Measurements from ENCODE around the gene LRP1. TPM values are rescaled to one million over a fixed set of nuclear protein-coding genes. Genes with fewer than 3 reads are reported as not detected.

The LRP1 gene
- total RNA-seq, 1 experiment from 2014 or later = 25.1 TPM

GRCh38 chr12:57199191-57199590, 70.9 kb downstream of the LRP1 start:
- in situ Hi-C loops (cut with HindIII; ENCODE audit: low sequenced_read_pairs) = no loop called here
- DNase-seq (ENCODE audit: low spot score) = no peak

GRCh38 chr12:57200497-57200896, 72.2 kb downstream of the LRP1 start:
- in situ Hi-C loops (cut with HindIII; ENCODE audit: low sequenced_read_pairs) = no loop called here
- DNase-seq (ENCODE audit: low spot score) = no peak

GRCh38 chr12:57201219-57201618, 72.9 kb downstream of the LRP1 start:
- no peak for DNase-seq (ENCODE audit: low spot score)
- in situ Hi-C loops (cut with HindIII; ENCODE audit: low sequenced_read_pairs) = no loop called here

GRCh38 chr12:57201631-57202030, 73.3 kb downstream of the LRP1 start:
- no peak for DNase-seq (ENCODE audit: low spot score)
- in situ Hi-C loops (cut with HindIII; ENCODE audit: low sequenced_read_pairs) = no loop called here

- in situ Hi-C loops (cut with HindIII; ENCODE audit: low sequenced_read_pairs) = no loop called here
Measured at GRCh38 chr12:57202321-57202720, 74.0 kb downstream of the LRP1 start.

GRCh38 chr12:57203201-57203600, 74.9 kb downstream of the LRP1 start:
- peak; percentile 66 for DNase-seq (ENCODE audit: low spot score)
- in situ Hi-C loops (cut with HindIII; ENCODE audit: low sequenced_read_pairs) = no loop called here

More at GRCh38 chr12:57202321-57202720, 74.0 kb downstream of the LRP1 start:
- no peak for DNase-seq (ENCODE audit: low spot score)

GRCh38 chr12:57203791-57204190, 75.5 kb downstream of the LRP1 start:
- in situ Hi-C loops (cut with HindIII; ENCODE audit: low sequenced_read_pairs) = no loop called here
- DNase-seq (ENCODE audit: low spot score) = peak; percentile 95

- no peak for DNase-seq (ENCODE audit: low spot score)
Measured at GRCh38 chr12:57204454-57204853, 76.2 kb downstream of the LRP1 start.

GRCh38 chr12:57205186-57205585, 76.9 kb downstream of the LRP1 start:
- DNase-seq (ENCODE audit: low spot score) = no peak
- in situ Hi-C loops (cut with HindIII; ENCODE audit: low sequenced_read_pairs) = no loop called here

More at GRCh38 chr12:57204454-57204853, 76.2 kb downstream of the LRP1 start:
- in situ Hi-C loops (cut with HindIII; ENCODE audit: low sequenced_read_pairs) = no loop called here

- in situ Hi-C loops (cut with HindIII; ENCODE audit: low sequenced_read_pairs) = no loop called here
- DNase-seq (ENCODE audit: low spot score) = no peak
Measured at GRCh38 chr12:57205931-57206330, 77.6 kb downstream of the LRP1 start.

GRCh38 chr12:57207731-57208630, 79.7 kb downstream of the LRP1 start:
- no peak for DNase-seq (ENCODE audit: low spot score)
- in situ Hi-C loops (cut with HindIII; ENCODE audit: low sequenced_read_pairs) = no loop called here

- in situ Hi-C loops (cut with HindIII; ENCODE audit: low sequenced_read_pairs) = no loop called here
- DNase-seq (ENCODE audit: low spot score) = peak; percentile 70
Measured at GRCh38 chr12:57208631-57209282, 80.5 kb downstream of the LRP1 start.

GRCh38 chr12:57209916-57210315, 81.6 kb downstream of the LRP1 start:
- no peak for DNase-seq (ENCODE audit: low spot score)
- in situ Hi-C loops (cut with HindIII; ENCODE audit: low sequenced_read_pairs) = no loop called here

GRCh38 chr12:57210461-57210860, 82.2 kb downstream of the LRP1 start:
- DNase-seq (ENCODE audit: low spot score) = no peak
- in situ Hi-C loops (cut with HindIII; ENCODE audit: low sequenced_read_pairs) = no loop called here

- in situ Hi-C loops (cut with HindIII; ENCODE audit: low sequenced_read_pairs) = no loop called here
- peak; percentile 48 for DNase-seq (ENCODE audit: low spot score)
Measured at GRCh38 chr12:57210926-57211692, 82.8 kb downstream of the LRP1 start.

- in situ Hi-C loops (cut with HindIII; ENCODE audit: low sequenced_read_pairs) = no loop called here
- DNase-seq (ENCODE audit: low spot score) = no peak
Measured at GRCh38 chr12:57211791-57212700, 83.8 kb downstream of the LRP1 start.

- in situ Hi-C loops (cut with HindIII; ENCODE audit: low sequenced_read_pairs) = no loop called here
- DNase-seq (ENCODE audit: low spot score) = no peak
Measured at GRCh38 chr12:57212701-57213057, 84.4 kb downstream of the LRP1 start.

- peak; percentile 92 for DNase-seq (ENCODE audit: low spot score)
- in situ Hi-C loops (cut with HindIII; ENCODE audit: low sequenced_read_pairs) = no loop called here
Measured at GRCh38 chr12:57213058-57213715, 84.9 kb downstream of the LRP1 start.

Data from G401 (cell line).